Fibroblast of lung (primary cell): ENCODE measurements around the gene CDH12. TPM values are rescaled to one million over a fixed set of nuclear protein-coding genes. Genes with fewer than 3 reads are reported as not detected.

Experiments used
- DNase-seq, 2 donors: peaks; one replicate each; pipeline versions ENCODE4 v3.0.0 to v3.0.0-alpha.2; 2010; ENCODE audit warnings: low read depth in 2 of 2
- H2AFZ ChIP-seq: 2 replicates; pipeline ENCODE4 v1.5.1; 2012; ENCODE audit warnings: low read length, control low read depth, inconsistent platforms
- H3K27ac ChIP-seq: 2 replicates; pipeline ENCODE4 v1.5.1; 2011; ENCODE audit warnings: low read length, control low read depth; ENCODE audit not compliant: insufficient read depth
- H3K27me3 ChIP-seq: 2 replicates; pipeline ENCODE4 v1.5.1; 2011; ENCODE audit warnings: mild to moderate bottlenecking, low read length; ENCODE audit not compliant: control insufficient read depth, insufficient read depth
- H3K36me3 ChIP-seq: 2 replicates; pipeline ENCODE4 v1.5.1; 2011; ENCODE audit warnings: low read length; ENCODE audit not compliant: control insufficient read depth, insufficient read depth
- H3K4me1 ChIP-seq: 2 replicates; pipeline ENCODE4 v1.5.1; 2011; ENCODE audit warnings: low read length; ENCODE audit not compliant: control insufficient read depth, insufficient read depth; ENCODE audit errors: extremely low read depth
- H3K4me2 ChIP-seq: 2 replicates; pipeline ENCODE4 v1.5.1; 2011; ENCODE audit warnings: low read length, control low read depth; ENCODE audit not compliant: insufficient read depth; ENCODE audit errors: extremely low read depth
- H3K4me3 ChIP-seq, 4 experiments: fragments of 200-600 bp in 1 of 4; sonication (generic) in 1 of 4; replicated peaks in 1 of 4; 2 replicates each; pipeline ENCODE4 v1.5.1; 2011 to 2016; ENCODE audit warnings: low read length in 4 of 4, low read depth in 3 of 4, mild to moderate bottlenecking in 3 of 4, control low read depth in 2 of 4, inconsistent platforms in 1 of 4, mixed read lengths in 1 of 4; ENCODE audit not compliant: insufficient read depth in 1 of 4; ENCODE audit errors: control extremely low read depth in 1 of 4
- H3K79me2 ChIP-seq: 2 replicates; pipeline ENCODE4 v1.5.1; 2012; ENCODE audit warnings: mild to moderate bottlenecking, low read length, inconsistent platforms; ENCODE audit not compliant: control insufficient read depth, insufficient read depth
- H3K9ac ChIP-seq: 2 replicates; pipeline ENCODE4 v1.5.1; 2011; ENCODE audit warnings: mild to moderate bottlenecking, low read length, control low read depth; ENCODE audit not compliant: insufficient read depth
- H3K9me3 ChIP-seq: 2 replicates; pipeline ENCODE4 v1.5.1; 2012; ENCODE audit warnings: low read depth, low read length; ENCODE audit not compliant: control insufficient read depth, insufficient read depth
- H4K20me1 ChIP-seq: 2 replicates; pipeline ENCODE4 v1.5.1; 2011; ENCODE audit warnings: low read length; ENCODE audit not compliant: control insufficient read depth, insufficient read depth; ENCODE audit errors: extremely low read depth
- CTCF ChIP-seq, 2 donors: IDR thresholded peaks in 1 of 2; conservative IDR thresholded peaks in 1 of 2; 1 replicate in 1 of 2; 2 replicates in 1 of 2; pipeline ENCODE4 v1.5.1; 2011 to 2012; ENCODE audit warnings: low read length in 2 of 2, control low read depth in 1 of 2, inconsistent platforms in 1 of 2, low read depth in 1 of 2, mild to moderate bottlenecking in 1 of 2
- EZH2 ChIP-seq: IDR thresholded peaks from 2 replicates; pipeline ENCODE4 v1.5.1; 2012; ENCODE audit warnings: low read length, control low read depth, mild to moderate bottlenecking; ENCODE audit errors: missing control alignments
- polyA plus RNA-seq, 2 donors: library from polyadenylated mRNA; depleted of rRNA in 1 of 2; stranded (reverse) in 1 of 2; unstranded in 1 of 2; fragments of >200 nt; gene quantifications; 2 replicates each; pipeline ENCODE4 v1.2.1, GENCODE V29; 2011 to 2012; ENCODE audit warnings: missing spikeins in 1 of 2
- total RNA-seq: library from RNA; depleted of rRNA; stranded (reverse); fragments of >200 nt; gene quantifications from 2 replicates; pipeline ENCODE4 v1.2.1, GENCODE V29; 2014

The CDH12 gene
- total and polyA plus RNA-seq, 2 donors (not counting 1 experiment from before 2014, with no cell fraction given) = 0.02 TPM; not detected in 1

DNA sequence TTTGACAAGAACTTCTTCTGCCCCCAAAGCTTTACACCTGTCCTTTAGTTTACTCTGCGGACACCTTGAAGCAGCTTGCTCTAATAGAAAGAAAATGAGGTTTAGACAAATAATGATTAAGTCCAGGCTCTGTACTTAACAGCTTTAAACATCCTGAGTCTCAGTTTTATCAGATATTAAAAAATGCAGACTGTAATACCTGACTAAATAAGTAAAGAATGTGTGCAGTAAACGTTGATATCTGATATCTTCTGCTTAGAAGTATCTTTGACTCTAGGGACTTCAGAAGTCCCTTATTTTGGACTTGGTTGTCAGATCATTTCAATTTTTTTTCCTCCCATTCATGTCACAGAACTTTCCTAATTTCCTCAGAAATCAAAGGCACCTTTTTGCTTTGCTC is 1060.4 kb downstream of the CDH12 start:
- Histone ChIP-seq H3K36me3 (no peaks in the 10 kb centered on the region), H3K9me3 (no peaks in the 10 kb centered on the region), H3K27ac (no peak overlapping the region), H2AFZ (no peak overlapping the region), H3K4me1 (no peaks in the 10 kb centered on the region), H3K4me3 (no peak overlapping the region), H3K79me2 (no peaks in the 10 kb centered on the region), H4K20me1 (no peaks in the 10 kb centered on the region), H3K27me3 (no peaks in the 10 kb centered on the region), H3K4me2 (no peak overlapping the region), H3K9ac (no peak overlapping the region)
- DNase-seq = peak in 1 of 2 donors; percentile 21
- TF ChIP-seq CTCF (conservative IDR thresholded peaks at IDR 0.05 in 1 of 2, IDR thresholded peaks at IDR 0.05 in 1 of 2; ENCODE audit: low read depth in 1 of 2, low read length in 2 of 2) (no peak), EZH2 (no peak)

DNA sequence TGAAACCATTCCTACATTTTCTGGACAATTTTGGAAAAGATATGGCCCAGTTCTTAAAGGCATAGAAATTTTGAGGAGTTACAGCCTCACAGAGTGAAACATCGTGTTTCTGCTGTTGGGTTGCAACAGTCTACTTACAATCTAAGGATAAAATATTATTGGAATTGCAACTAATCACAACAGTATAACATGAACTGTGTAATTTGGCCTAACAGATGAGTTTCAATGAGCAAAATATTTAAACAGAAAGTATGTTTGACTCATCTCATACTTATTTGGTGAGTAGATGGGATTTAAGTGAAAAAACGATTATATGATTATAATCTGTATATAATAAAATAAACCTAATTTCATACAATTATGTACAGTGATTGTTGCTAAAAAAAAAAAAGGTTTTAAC is 1061.8 kb downstream of the CDH12 start:
- Histone ChIP-seq H3K36me3 (no peaks in the 10 kb centered on the region), H3K79me2 (no peaks in the 10 kb centered on the region), H2AFZ (no peak overlapping the region), H3K27me3 (no peaks in the 10 kb centered on the region), H3K4me2 (no peak overlapping the region), H3K9me3 (no peaks in the 10 kb centered on the region), H3K27ac (no peak overlapping the region), H4K20me1 (no peaks in the 10 kb centered on the region), H3K4me3 (no peak overlapping the region), H3K4me1 (no peaks in the 10 kb centered on the region), H3K9ac (no peak overlapping the region)
- DNase-seq = peak; percentile 42 to 63
- TF ChIP-seq EZH2 (no peak), CTCF (conservative IDR thresholded peaks at IDR 0.05 in 1 of 2, IDR thresholded peaks at IDR 0.05 in 1 of 2; ENCODE audit: low read depth in 1 of 2, low read length in 2 of 2) (no peak)

DNA sequence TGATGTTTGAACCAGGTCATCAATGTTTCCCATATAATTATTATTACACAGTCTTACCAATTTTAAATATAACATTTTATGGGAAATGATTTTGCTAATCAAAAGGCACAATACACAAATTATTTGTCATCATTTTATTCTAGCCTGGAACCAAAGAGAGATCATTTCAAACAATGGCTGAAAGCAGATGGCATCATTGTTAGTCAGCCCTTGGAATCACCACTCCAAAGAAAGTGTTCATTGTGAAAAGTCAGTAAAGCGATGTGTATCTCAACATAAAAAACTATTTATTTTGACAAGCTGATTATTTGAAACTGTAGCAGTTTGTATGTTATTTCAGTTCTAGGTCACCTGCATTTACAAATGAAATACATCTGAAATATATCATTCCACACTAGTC is 1068.7 kb downstream of the CDH12 start:
- TF ChIP-seq EZH2 = no peak
- TF ChIP-seq CTCF (conservative IDR thresholded peaks at IDR 0.05 in 1 of 2, IDR thresholded peaks at IDR 0.05 in 1 of 2; ENCODE audit: low read depth in 1 of 2, low read length in 2 of 2) = no peak
- Histone ChIP-seq H3K79me2 (no peaks in the 10 kb centered on the region), H3K9ac (no peak overlapping the region), H3K36me3 (no peaks in the 10 kb centered on the region), H3K4me1 (no peaks in the 10 kb centered on the region), H4K20me1 (no peaks in the 10 kb centered on the region), H2AFZ (no peak overlapping the region), H3K4me2 (no peak overlapping the region), H3K27me3 (no peaks in the 10 kb centered on the region), H3K9me3 (no peaks in the 10 kb centered on the region), H3K27ac (no peak overlapping the region), H3K4me3 (no peak overlapping the region)
- no peak for DNase-seq
